Measurements from ENCODE around the gene RHBDL1.

Gene RHBDL1

DNA sequence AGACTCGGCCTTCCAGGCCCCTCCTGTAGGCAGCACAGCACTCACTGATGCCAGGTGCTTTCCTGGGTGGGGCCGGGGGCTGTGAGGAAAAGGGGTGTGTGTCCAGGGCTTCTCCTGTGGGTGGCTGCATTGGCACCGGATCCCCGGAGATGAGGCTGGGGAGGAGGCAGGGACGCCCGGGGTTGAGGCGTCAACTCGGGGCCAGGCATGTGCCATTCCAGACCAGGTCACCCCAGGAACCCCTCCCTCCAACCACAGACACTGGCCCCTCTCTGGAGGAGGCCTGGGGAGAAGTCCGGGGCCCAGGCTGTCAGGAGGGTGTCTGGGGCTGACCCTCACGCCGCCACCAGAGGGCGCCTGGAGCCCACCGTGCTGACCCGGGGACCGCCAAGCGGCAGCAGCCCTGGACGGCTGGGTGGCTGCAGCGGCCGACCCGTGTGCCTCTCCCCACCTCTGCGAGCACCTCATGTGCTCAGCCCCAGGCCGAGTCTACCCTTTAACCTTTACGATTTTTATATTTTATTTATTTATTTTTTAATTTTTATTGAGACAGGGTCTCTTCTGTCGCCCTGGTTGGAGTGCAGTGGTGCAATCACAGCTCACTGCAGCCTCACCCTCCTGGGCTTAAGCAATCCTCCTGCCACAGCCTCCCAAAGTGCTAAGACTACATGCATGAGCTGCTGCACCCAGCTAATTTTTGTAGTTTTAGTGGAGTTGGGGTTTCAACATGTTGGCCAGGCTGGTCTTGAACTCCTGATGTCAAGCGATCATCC is 36.3 kb downstream of the RHBDL1 start:
- CTCF ChIA-PET: interaction anchor here (0.6 to 5.7 kb wide), 37 partner anchors 8 to 647 kb away, joined by 3 to 119 read pairs (median 5); partner anchors contain the start of genes ANTKMT, CCDC78, CHTF18 and CIAO3
- H3K36me3 ChIP-seq (ENCODE audit: control insufficient read depth in 2 of 2, insufficient read depth in 1 of 2, low read length in 2 of 2): peaks cover 0 to 3% of the 10 kb centered on the region in 2 experiments; a peak in 1 of 3 replicates
- no peak overlapping the region for H3K27ac ChIP-seq (ENCODE audit: extremely low read depth, low read depth, low read length)
- peaks cover 11% of the 10 kb centered on the region for H3K4me1 ChIP-seq (ENCODE audit: control insufficient read depth, insufficient read depth, low read length)
- no peaks in the 10 kb centered on the region for H3K9me3 ChIP-seq (ENCODE audit: control insufficient read depth, insufficient read depth, low read depth, low read length)
- no peak overlapping the region for H3K4me3 ChIP-seq (ENCODE audit: low read depth, low read length)
- POLR2A ChIA-PET: interaction anchor here (0.6 to 2.5 kb wide), 8 partner anchors 9 to 345 kb away, joined by 3 to 12 read pairs (median 3); partner anchors contain the start of genes ANTKMT, CHTF18, CIAO3 and RPUSD1
- TF ChIP-seq, protein P1, sequence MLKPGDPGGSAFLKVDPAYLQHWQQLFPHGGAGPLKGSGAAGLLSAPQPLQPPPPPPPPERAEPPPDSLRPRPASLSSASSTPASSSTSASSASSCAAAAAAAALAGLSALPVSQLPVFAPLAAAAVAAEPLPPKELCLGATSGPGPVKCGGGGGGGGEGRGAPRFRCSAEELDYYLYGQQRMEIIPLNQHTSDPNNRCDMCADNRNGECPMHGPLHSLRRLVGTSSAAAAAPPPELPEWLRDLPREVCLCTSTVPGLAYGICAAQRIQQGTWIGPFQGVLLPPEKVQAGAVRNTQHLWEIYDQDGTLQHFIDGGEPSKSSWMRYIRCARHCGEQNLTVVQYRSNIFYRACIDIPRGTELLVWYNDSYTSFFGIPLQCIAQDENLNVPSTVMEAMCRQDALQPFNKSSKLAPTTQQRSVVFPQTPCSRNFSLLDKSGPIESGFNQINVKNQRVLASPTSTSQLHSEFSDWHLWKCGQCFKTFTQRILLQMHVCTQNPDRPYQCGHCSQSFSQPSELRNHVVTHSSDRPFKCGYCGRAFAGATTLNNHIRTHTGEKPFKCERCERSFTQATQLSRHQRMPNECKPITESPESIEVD (tag by site-specific recombination; IDR thresholded peaks at IDR 0.05): no peak
- TF ChIP-seq ZIC2 (tag by site-specific recombination; IDR thresholded peaks at IDR 0.05) (no peak), ZNF664 (tag by site-specific recombination; IDR thresholded peaks at IDR 0.05) (no peak), ZNF48 (tag by site-specific recombination; IDR thresholded peaks at IDR 0.05) (no peak), ZNF292 (tag by site-specific recombination; IDR thresholded peaks at IDR 0.05; ENCODE audit: borderline replicate concordance, low read depth) (no peak), ZBTB17 (tag by site-specific recombination; IDR thresholded peaks at IDR 0.05) (no peak), ZNF248 (tag by site-specific recombination; IDR thresholded peaks at IDR 0.05) (no peak), ZSCAN23 (tag by site-specific recombination; IDR thresholded peaks at IDR 0.05) (no peak), MYNN (tag by site-specific recombination; IDR thresholded peaks at IDR 0.05; ENCODE audit: borderline replicate concordance) (no peak), ZNF501 (tag by site-specific recombination; IDR thresholded peaks at IDR 0.05) (no peak), ZNF629 (tag by site-specific recombination; IDR thresholded peaks at IDR 0.05) (no peak), ZNF266 (tag by site-specific recombination; IDR thresholded peaks at IDR 0.05; ENCODE audit: low read depth) (no peak), ZNF169 (tag by site-specific recombination; IDR thresholded peaks at IDR 0.05) (no peak), HOXC10 (CRISPR knock-in tag; IDR thresholded peaks at IDR 0.05) (no peak), PRDM1 (tag by site-specific recombination; IDR thresholded peaks at IDR 0.05) (no peak), SP2 (tag by site-specific recombination; IDR thresholded peaks at IDR 0.05) (0 out of 2 replicates have a peak, but pooled peaks have one; percentile 5), ZNF555 (tag by site-specific recombination; conservative IDR thresholded peaks at IDR 0.05) (no peak), KLF7 (tag by site-specific recombination; IDR thresholded peaks at IDR 0.05; ENCODE audit: borderline replicate concordance) (no peak)
- TF ChIP-seq, protein P2, sequence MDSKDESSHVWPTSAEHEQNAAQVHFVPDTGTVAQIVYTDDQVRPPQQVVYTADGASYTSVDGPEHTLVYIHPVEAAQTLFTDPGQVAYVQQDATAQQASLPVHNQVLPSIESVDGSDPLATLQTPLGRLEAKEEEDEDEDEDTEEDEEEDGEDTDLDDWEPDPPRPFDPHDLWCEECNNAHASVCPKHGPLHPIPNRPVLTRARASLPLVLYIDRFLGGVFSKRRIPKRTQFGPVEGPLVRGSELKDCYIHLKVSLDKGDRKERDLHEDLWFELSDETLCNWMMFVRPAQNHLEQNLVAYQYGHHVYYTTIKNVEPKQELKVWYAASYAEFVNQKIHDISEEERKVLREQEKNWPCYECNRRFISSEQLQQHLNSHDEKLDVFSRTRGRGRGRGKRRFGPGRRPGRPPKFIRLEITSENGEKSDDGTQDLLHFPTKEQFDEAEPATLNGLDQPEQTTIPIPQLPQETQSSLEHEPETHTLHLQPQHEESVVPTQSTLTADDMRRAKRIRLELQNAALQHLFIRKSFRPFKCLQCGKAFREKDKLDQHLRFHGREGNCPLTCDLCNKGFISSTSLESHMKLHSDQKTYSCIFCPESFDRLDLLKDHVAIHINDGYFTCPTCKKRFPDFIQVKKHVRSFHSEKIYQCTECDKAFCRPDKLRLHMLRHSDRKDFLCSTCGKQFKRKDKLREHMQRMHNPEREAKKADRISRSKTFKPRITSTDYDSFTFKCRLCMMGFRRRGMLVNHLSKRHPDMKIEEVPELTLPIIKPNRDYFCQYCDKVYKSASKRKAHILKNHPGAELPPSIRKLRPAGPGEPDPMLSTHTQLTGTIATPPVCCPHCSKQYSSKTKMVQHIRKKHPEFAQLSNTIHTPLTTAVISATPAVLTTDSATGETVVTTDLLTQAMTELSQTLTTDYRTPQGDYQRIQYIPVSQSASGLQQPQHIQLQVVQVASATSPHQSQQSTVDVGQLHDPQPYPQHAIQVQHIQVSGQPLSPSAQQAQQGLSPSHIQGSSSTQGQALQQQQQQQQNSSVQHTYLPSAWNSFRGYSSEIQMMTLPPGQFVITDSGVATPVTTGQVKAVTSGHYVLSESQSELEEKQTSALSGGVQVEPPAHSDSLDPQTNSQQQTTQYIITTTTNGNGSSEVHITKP (tag by site-specific recombination; IDR thresholded peaks at IDR 0.05): no peak
- TF ChIP-seq, protein P3, sequence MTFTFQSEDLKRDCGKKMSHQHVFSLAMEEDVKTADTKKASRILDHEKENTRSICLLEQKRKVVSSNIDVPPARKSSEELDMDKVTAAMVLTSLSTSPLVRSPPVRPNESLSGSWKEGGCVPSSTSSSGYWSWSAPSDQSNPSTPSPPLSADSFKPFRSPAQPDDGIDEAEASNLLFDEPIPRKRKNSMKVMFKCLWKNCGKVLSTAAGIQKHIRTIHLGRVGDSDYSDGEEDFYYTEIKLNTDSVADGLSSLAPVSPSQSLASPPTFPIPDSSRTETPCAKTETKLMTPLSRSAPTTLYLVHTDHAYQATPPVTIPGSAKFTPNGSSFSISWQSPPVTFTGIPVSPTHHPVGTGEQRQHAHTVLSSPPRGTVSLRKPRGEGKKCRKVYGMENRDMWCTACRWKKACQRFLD (tag by site-specific recombination; IDR thresholded peaks at IDR 0.05): no peak
- TF ChIP-seq, protein P4, sequence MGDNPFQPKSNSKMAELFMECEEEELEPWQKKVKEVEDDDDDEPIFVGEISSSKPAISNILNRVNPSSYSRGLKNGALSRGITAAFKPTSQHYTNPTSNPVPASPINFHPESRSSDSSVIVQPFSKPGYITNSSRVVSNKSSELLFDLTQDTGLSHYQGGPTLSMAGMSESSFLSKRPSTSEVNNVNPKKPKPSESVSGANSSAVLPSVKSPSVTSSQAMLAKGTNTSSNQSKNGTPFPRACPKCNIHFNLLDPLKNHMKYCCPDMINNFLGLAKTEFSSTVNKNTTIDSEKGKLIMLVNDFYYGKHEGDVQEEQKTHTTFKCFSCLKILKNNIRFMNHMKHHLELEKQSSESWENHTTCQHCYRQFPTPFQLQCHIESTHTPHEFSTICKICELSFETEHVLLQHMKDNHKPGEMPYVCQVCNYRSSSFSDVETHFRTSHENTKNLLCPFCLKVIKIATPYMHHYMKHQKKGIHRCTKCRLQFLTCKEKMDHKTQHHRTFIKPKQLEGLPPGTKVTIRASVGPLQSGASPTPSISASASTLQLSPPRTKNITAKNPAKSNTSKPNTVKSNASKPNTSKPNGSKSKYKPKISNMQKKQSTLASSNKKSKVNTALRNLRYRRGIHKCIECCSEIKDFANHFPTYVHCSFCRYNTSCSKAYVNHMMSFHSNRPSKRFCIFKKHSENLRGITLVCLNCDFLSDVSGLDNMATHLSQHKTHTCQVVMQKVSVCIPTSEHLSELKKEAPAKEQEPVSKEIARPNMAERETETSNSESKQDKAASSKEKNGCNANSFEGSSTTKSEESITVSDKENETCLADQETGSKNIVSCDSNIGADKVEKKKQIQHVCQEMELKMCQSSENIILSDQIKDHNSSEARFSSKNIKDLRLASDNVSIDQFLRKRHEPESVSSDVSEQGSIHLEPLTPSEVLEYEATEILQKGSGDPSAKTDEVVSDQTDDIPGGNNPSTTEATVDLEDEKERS (tag by site-specific recombination; IDR thresholded peaks at IDR 0.05): no peak
- TF ChIP-seq, protein P5, sequence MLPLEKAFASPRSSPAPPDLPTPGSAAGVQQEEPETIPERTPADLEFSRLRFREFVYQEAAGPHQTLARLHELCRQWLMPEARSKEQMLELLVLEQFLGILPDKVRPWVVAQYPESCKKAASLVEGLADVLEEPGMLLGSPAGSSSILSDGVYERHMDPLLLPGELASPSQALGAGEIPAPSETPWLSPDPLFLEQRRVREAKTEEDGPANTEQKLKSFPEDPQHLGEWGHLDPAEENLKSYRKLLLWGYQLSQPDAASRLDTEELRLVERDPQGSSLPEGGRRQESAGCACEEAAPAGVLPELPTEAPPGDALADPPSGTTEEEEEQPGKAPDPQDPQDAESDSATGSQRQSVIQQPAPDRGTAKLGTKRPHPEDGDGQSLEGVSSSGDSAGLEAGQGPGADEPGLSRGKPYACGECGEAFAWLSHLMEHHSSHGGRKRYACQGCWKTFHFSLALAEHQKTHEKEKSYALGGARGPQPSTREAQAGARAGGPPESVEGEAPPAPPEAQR (tag by site-specific recombination; IDR thresholded peaks at IDR 0.05): no peak
- TF ChIP-seq, protein P6, sequence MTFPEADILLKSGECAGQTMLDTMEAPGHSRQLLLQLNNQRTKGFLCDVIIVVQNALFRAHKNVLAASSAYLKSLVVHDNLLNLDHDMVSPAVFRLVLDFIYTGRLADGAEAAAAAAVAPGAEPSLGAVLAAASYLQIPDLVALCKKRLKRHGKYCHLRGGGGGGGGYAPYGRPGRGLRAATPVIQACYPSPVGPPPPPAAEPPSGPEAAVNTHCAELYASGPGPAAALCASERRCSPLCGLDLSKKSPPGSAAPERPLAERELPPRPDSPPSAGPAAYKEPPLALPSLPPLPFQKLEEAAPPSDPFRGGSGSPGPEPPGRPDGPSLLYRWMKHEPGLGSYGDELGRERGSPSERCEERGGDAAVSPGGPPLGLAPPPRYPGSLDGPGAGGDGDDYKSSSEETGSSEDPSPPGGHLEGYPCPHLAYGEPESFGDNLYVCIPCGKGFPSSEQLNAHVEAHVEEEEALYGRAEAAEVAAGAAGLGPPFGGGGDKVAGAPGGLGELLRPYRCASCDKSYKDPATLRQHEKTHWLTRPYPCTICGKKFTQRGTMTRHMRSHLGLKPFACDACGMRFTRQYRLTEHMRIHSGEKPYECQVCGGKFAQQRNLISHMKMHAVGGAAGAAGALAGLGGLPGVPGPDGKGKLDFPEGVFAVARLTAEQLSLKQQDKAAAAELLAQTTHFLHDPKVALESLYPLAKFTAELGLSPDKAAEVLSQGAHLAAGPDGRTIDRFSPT (tag by site-specific recombination; IDR thresholded peaks at IDR 0.05): no peak; the same call in 1 of the 2 replicates
